Fibroblast of mammary gland (primary cell): ENCODE results near the gene RIF1.
A peak's percentile ranks its signal among the peaks of the same experiment; 100 is the strongest.

Experiments
- DNase-seq: peaks from one replicate; pipeline ENCODE4 v3.0.0-alpha.2; 2010; ENCODE audit warnings: low read depth
- H3K4me3 ChIP-seq: 2 replicates; pipeline ENCODE4 v1.5.1; 2011; ENCODE audit warnings: low read depth, mild to moderate bottlenecking, low read length, moderate library complexity; ENCODE audit not compliant: control insufficient read depth
- CTCF ChIP-seq: conservative IDR thresholded peaks from 2 replicates; pipeline ENCODE4 v1.5.1; 2011; ENCODE audit warnings: low read depth, low read length, inconsistent platforms; ENCODE audit not compliant: control insufficient read depth, insufficient read depth

RIF1 gene

GRCh38 chr2:151379169-151379568 is 30.5 kb upstream of the RIF1 start:
- peak; percentile 81 for DNase-seq
- no peak overlapping the region for H3K4me3 ChIP-seq
- TF ChIP-seq CTCF, result no peak

GRCh38 chr2:151380580-151381235 is 29.0 kb upstream of the RIF1 start:
- no peak for TF ChIP-seq CTCF
- no peak overlapping the region for H3K4me3 ChIP-seq
- no peak for DNase-seq

GRCh38 chr2:151381266-151381665 is 28.4 kb upstream of the RIF1 start:
- TF ChIP-seq CTCF, result no peak
- DNase-seq, result peak; percentile 54
- no peak overlapping the region for H3K4me3 ChIP-seq

GRCh38 chr2:151388011-151388410 is 21.7 kb upstream of the RIF1 start:
- no peak for DNase-seq
- no peak for TF ChIP-seq CTCF
- H3K4me3 ChIP-seq, result no peak overlapping the region

- no peak for TF ChIP-seq CTCF
- no peak overlapping the region for H3K4me3 ChIP-seq
- no peak for DNase-seq
Measured at GRCh38 chr2:151391436-151391835, 18.3 kb upstream of the RIF1 start.

- DNase-seq, result no peak
- no peak overlapping the region for H3K4me3 ChIP-seq
- TF ChIP-seq CTCF, result no peak
Measured at GRCh38 chr2:151394509-151394908, 15.2 kb upstream of the RIF1 start.
